ENCODE measurements around the gene CHCHD1.

CHCHD1 gene

GRCh38 chr10:73807471-73807870 is 25.6 kb downstream of the CHCHD1 start:
- Histone ChIP-seq H3K27ac (ENCODE audit: low read depth, low read length) (no peak overlapping the region), H3K36me3 (ENCODE audit: insufficient read depth, low read length) (peaks cover 56% of the 10 kb centered on the region), H3K4me1 (ENCODE audit: insufficient read depth, low read length) (peaks cover 9% of the 10 kb centered on the region), H3K9me3 (ENCODE audit: low read length) (no peaks in the 10 kb centered on the region), H3K27me3 (ENCODE audit: control insufficient read depth in 1 of 2, insufficient read depth in 2 of 2, low read length in 2 of 2) (no peaks in the 10 kb centered on the region), H3K4me3 (ENCODE audit: low read depth in 1 of 2, low read length in 2 of 2) (no peak overlapping the region), H3K9ac (ENCODE audit: low read length) (no peak overlapping the region)

GRCh38 chr10:73808021-73808815 is 26.4 kb downstream of the CHCHD1 start:
- Histone ChIP-seq H3K27ac (ENCODE audit: low read depth, low read length) (no peak overlapping the region), H3K4me3 (ENCODE audit: low read depth in 1 of 2, low read length in 2 of 2) (no peak overlapping the region), H3K36me3 (ENCODE audit: insufficient read depth, low read length) (peaks cover 55% of the 10 kb centered on the region), H3K9me3 (ENCODE audit: low read length) (no peaks in the 10 kb centered on the region), H3K27me3 (ENCODE audit: control insufficient read depth in 1 of 2, insufficient read depth in 2 of 2, low read length in 2 of 2) (no peaks in the 10 kb centered on the region), H3K9ac (ENCODE audit: low read length) (no peak overlapping the region), H3K4me1 (ENCODE audit: insufficient read depth, low read length) (peaks cover 9% of the 10 kb centered on the region)

- Histone ChIP-seq H3K4me3 (ENCODE audit: low read depth in 1 of 2, low read length in 2 of 2) (no peak overlapping the region), H3K36me3 (ENCODE audit: insufficient read depth, low read length) (peaks cover 52% of the 10 kb centered on the region), H3K27me3 (ENCODE audit: control insufficient read depth in 1 of 2, insufficient read depth in 2 of 2, low read length in 2 of 2) (no peaks in the 10 kb centered on the region), H3K4me1 (ENCODE audit: insufficient read depth, low read length) (peaks cover 9% of the 10 kb centered on the region), H3K27ac (ENCODE audit: low read depth, low read length) (no peak overlapping the region), H3K9ac (ENCODE audit: low read length) (no peak overlapping the region), H3K9me3 (ENCODE audit: low read length) (no peaks in the 10 kb centered on the region)
Measured at GRCh38 chr10:73809061-73809818, 27.4 kb downstream of the CHCHD1 start.

GRCh38 chr10:73810358-73810734 is 28.5 kb downstream of the CHCHD1 start:
- Histone ChIP-seq H3K27ac (ENCODE audit: low read depth, low read length) (peak overlapping the region; percentile 89), H3K9ac (ENCODE audit: low read length) (peak overlapping the region; percentile 66), H3K4me3 (ENCODE audit: low read depth in 1 of 2, low read length in 2 of 2) (peak overlapping the region; percentile 59 to 90), H3K36me3 (ENCODE audit: insufficient read depth, low read length) (peaks cover 57% of the 10 kb centered on the region), H3K9me3 (ENCODE audit: low read length) (no peaks in the 10 kb centered on the region), H3K27me3 (ENCODE audit: control insufficient read depth in 1 of 2, insufficient read depth in 2 of 2, low read length in 2 of 2) (no peaks in the 10 kb centered on the region), H3K4me1 (ENCODE audit: insufficient read depth, low read length) (peaks cover 9% of the 10 kb centered on the region)

GRCh38 chr10:73810735-73811465 is 29.1 kb downstream of the CHCHD1 start:
- Histone ChIP-seq H3K9me3 (ENCODE audit: low read length) (no peaks in the 10 kb centered on the region), H3K27me3 (ENCODE audit: control insufficient read depth in 1 of 2, insufficient read depth in 2 of 2, low read length in 2 of 2) (no peaks in the 10 kb centered on the region), H3K4me1 (ENCODE audit: insufficient read depth, low read length) (peaks cover 9% of the 10 kb centered on the region), H3K36me3 (ENCODE audit: insufficient read depth, low read length) (peaks cover 56% of the 10 kb centered on the region), H3K9ac (ENCODE audit: low read length) (peak overlapping the region; percentile 66), H3K27ac (ENCODE audit: low read depth, low read length) (peak overlapping the region; percentile 89), H3K4me3 (ENCODE audit: low read depth in 1 of 2, low read length in 2 of 2) (peak overlapping the region; percentile 59 to 90)

GRCh38 chr10:73812657-73813056 is 30.8 kb downstream of the CHCHD1 start:
- Histone ChIP-seq H3K4me1 (ENCODE audit: insufficient read depth, low read length) (peaks cover 5% of the 10 kb centered on the region), H3K9me3 (ENCODE audit: low read length) (no peaks in the 10 kb centered on the region), H3K27ac (ENCODE audit: low read depth, low read length) (no peak overlapping the region), H3K4me3 (ENCODE audit: low read depth in 1 of 2, low read length in 2 of 2) (no peak overlapping the region), H3K36me3 (ENCODE audit: insufficient read depth, low read length) (peaks cover 55% of the 10 kb centered on the region), H3K27me3 (ENCODE audit: control insufficient read depth in 1 of 2, insufficient read depth in 2 of 2, low read length in 2 of 2) (no peaks in the 10 kb centered on the region), H3K9ac (ENCODE audit: low read length) (no peak overlapping the region)

GRCh38 chr10:73813333-73813732 is 31.5 kb downstream of the CHCHD1 start:
- H3K4me3 ChIP-seq (ENCODE audit: low read depth in 1 of 2, low read length in 2 of 2): no peak overlapping the region
- H3K27ac ChIP-seq (ENCODE audit: low read depth, low read length): no peak overlapping the region
- no peak overlapping the region for H3K9ac ChIP-seq (ENCODE audit: low read length)
- H3K9me3 ChIP-seq (ENCODE audit: low read length): no peaks in the 10 kb centered on the region
- peaks cover 5% of the 10 kb centered on the region for H3K4me1 ChIP-seq (ENCODE audit: insufficient read depth, low read length)
- peaks cover 55% of the 10 kb centered on the region for H3K36me3 ChIP-seq (ENCODE audit: insufficient read depth, low read length)
- H3K27me3 ChIP-seq (ENCODE audit: control insufficient read depth in 1 of 2, insufficient read depth in 2 of 2, low read length in 2 of 2): no peaks in the 10 kb centered on the region

GRCh38 chr10:73814276-73814895 is 32.5 kb downstream of the CHCHD1 start:
- Histone ChIP-seq H3K27ac (ENCODE audit: low read depth, low read length) (no peak overlapping the region), H3K9ac (ENCODE audit: low read length) (no peak overlapping the region), H3K4me3 (ENCODE audit: low read depth in 1 of 2, low read length in 2 of 2) (no peak overlapping the region), H3K4me1 (ENCODE audit: insufficient read depth, low read length) (peaks cover 5% of the 10 kb centered on the region), H3K9me3 (ENCODE audit: low read length) (no peaks in the 10 kb centered on the region), H3K36me3 (ENCODE audit: insufficient read depth, low read length) (peaks cover 60% of the 10 kb centered on the region), H3K27me3 (ENCODE audit: control insufficient read depth in 1 of 2, insufficient read depth in 2 of 2, low read length in 2 of 2) (no peaks in the 10 kb centered on the region)

- Histone ChIP-seq H3K4me3 (ENCODE audit: low read depth in 1 of 2, low read length in 2 of 2) (no peak overlapping the region), H3K27ac (ENCODE audit: low read depth, low read length) (no peak overlapping the region), H3K36me3 (ENCODE audit: insufficient read depth, low read length) (peaks cover 68% of the 10 kb centered on the region), H3K27me3 (ENCODE audit: control insufficient read depth in 1 of 2, insufficient read depth in 2 of 2, low read length in 2 of 2) (no peaks in the 10 kb centered on the region), H3K9ac (ENCODE audit: low read length) (no peak overlapping the region), H3K4me1 (ENCODE audit: insufficient read depth, low read length) (no peaks in the 10 kb centered on the region), H3K9me3 (ENCODE audit: low read length) (no peaks in the 10 kb centered on the region)
Measured at GRCh38 chr10:73814896-73815718, 33.3 kb downstream of the CHCHD1 start.

- H3K4me1 ChIP-seq (ENCODE audit: insufficient read depth, low read length): no peaks in the 10 kb centered on the region
- H3K36me3 ChIP-seq (ENCODE audit: insufficient read depth, low read length): peaks cover 69% of the 10 kb centered on the region
Measured at GRCh38 chr10:73815719-73816030, 33.8 kb downstream of the CHCHD1 start.

More at GRCh38 chr10:73815719-73816030, 33.8 kb downstream of the CHCHD1 start:
- H3K9ac ChIP-seq (ENCODE audit: low read length): no peak overlapping the region
- H3K27ac ChIP-seq (ENCODE audit: low read depth, low read length): no peak overlapping the region
- H3K27me3 ChIP-seq (ENCODE audit: control insufficient read depth in 1 of 2, insufficient read depth in 2 of 2, low read length in 2 of 2): no peaks in the 10 kb centered on the region
- H3K4me3 ChIP-seq (ENCODE audit: low read depth in 1 of 2, low read length in 2 of 2): no peak overlapping the region
- no peaks in the 10 kb centered on the region for H3K9me3 ChIP-seq (ENCODE audit: low read length)

Data from muscle layer of colon (tissue), 2 donors.